VCaP (cell line): ENCODE results near the gene COL3A1.

Experiments
- H3K27ac ChIP-seq: fragments of 450-650 bp; 2 replicates; pipeline ENCODE4 v1.5.1; 2017
- CTCF ChIP-seq: fragments of 450-650 bp; conservative IDR thresholded peaks from 2 replicates; pipeline ENCODE4 v1.5.1; 2017; ENCODE audit warnings: mild to moderate bottlenecking, moderate library complexity

COL3A1 gene

DNA sequence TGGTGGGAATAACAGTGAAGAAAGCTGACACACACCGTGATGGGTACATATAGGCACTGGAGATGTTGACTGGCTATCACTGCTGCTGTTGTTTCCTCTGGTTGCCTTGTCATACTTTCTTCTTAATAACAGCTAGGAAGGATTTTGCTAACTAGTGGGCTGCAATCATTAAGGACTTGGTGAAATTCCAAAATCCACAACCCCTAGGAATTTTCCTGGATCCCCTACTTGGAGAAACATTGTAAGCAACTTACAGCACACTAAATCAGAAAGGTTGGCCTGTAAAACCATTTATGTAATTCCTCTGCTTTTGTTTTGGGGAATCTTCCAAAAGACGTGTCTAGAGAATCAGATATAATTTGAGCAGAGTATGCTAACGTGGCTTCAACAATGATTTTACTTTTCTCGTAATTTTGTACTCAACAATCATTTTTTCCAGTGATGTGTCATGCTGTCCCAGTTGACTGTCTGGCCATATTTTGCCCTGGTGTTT, 8.0 kb upstream of the COL3A1 start:
- no peak for TF ChIP-seq CTCF
- no peak overlapping the region for H3K27ac ChIP-seq

- no peak overlapping the region for H3K27ac ChIP-seq
These were observed 7.3 kb upstream of the COL3A1 start for GRCh38 chr2:188966728-188967440.

GRCh38 chr2:188969236-188969635, 4.9 kb upstream of the COL3A1 start:
- TF ChIP-seq CTCF, result no peak
- H3K27ac ChIP-seq, result no peak overlapping the region

More at GRCh38 chr2:188966728-188967440, 7.3 kb upstream of the COL3A1 start:
- no peak for TF ChIP-seq CTCF

GRCh38 chr2:188969651-188970050, 4.5 kb upstream of the COL3A1 start:
- no peak overlapping the region for H3K27ac ChIP-seq
- no peak for TF ChIP-seq CTCF

DNA sequence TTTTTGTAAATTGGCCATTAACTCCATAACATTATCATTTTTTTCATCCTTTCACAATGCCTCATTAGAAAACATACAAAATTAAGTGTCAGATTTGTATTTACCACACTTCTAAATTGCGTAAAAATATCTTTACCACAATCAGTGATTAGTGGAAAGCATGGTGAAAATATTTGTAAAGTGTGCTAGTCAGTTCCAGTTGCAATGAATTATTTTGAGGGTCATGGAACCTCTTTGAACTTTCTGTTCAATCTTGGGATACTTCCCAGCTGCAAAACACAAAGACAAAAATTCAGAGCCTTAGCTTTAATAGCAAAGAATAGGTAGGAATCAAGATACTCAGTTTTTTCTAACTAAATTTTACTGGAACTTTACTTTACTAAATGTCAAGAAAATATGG, 4.0 kb upstream of the COL3A1 start:
- H3K27ac ChIP-seq, result no peak overlapping the region
- TF ChIP-seq CTCF, result no peak

GRCh38 chr2:188971432-188971861, 2.7 kb upstream of the COL3A1 start:
- no peak for TF ChIP-seq CTCF
- H3K27ac ChIP-seq, result no peak overlapping the region

- no peak for TF ChIP-seq CTCF
- H3K27ac ChIP-seq, result no peak overlapping the region
These were observed 532 bp upstream of the COL3A1 start for GRCh38 chr2:188973641-188974040.
